GM12873 (cell line): ENCODE data around the gene RAB28.

Experiments used
- CTCF ChIP-seq: IDR thresholded peaks from 2 replicates; pipeline ENCODE4 v1.5.1; 2012; ENCODE audit warnings: low read depth, mild to moderate bottlenecking, moderate library complexity, low read length, control low read depth; ENCODE audit not compliant: insufficient read depth; ENCODE audit errors: missing control alignments

RAB28 gene

DNA sequence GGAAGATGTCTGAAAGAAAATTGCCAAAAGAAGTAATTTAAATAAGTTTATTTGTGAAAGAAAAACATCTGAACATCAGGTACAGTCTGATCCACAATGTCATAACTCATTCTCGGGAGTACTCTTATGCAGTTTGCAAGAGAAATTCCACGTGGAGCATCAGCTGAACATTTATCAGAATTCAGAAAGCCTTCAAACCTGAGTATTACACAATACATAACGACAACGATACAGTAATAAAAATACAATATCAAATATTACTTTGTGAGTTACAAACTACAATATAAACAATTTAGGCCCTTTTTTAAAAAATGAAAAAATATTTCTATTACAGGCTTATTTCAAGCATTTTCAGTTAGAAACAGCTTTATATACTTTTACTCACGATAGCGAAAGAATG is 116.4 kb downstream of the RAB28 start:
- no peak for TF ChIP-seq CTCF

DNA sequence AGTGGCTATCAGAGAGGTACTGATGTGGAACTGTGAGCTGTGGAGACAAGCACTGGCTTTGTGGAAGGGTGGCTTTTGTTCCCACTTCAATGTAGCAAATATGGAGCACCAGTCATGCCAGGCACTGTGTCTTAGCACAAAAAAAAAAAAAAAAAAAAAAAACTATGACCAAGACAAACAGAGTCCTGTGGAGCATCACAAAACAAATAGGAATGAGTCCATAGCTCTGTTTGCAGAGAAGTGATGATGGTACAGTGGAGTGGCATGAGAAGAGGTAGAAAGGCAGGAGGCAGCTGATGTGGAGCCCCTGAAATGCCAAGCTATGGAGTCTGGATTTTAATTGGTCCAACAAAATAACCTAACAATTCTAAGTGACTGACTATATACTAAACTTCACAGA is 116.9 kb downstream of the RAB28 start:
- TF ChIP-seq CTCF, result no peak

DNA sequence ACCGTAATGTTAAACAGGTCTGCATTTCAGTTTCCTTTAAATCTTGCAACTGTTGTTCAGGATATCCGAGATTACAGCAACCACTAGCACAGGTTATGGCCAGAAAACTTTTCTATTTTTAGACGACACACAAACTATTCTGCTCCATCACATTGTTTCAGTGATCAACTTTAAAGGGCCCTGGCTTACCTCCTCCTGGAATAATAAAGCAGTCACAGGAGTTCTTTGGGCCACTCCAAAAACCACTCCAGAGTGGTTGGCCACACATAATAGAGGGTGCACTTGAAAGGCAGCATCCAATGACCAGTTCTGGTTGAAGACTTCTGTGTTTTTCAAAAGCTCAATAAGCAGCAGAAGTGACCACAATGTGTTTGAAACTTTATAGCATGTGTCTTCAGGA is 118.9 kb downstream of the RAB28 start:
- no peak for TF ChIP-seq CTCF

DNA sequence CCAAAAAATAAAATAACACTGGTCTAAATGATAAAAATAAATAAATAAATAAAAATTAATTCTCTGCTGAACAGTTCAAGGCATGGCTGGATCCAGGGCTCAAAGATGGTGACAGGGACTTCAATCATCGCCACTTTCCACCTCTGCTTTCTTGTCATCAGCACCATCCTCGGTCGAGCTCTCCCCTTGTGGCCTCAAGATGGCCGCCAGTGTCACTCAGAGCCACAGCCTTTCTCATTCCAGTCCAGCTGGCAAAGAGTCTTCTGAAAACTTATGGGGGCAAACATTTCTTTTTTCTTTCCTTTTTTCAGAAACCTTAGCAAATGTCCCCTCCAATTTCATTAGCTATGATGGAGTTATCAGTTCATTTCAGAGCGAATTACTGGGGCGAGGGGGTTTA is 119.5 kb downstream of the RAB28 start:
- no peak for TF ChIP-seq CTCF

DNA sequence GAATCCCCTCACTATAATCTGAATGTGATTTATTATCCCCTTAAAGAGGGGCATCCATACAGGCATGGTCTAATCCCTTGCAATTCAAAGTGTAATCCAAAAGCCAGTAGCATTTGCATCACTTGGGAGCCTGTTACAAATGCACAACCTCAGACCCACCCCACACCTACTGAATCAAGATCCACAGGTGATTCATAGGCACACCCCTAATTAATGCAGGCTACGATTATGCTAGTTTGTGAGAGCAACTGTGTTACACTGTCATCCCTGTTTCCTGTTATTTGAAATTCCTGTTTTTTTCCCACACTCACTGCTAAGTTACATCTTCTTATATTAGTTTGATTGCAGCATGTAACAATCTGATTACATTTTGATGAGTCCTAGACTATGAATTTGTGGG is 120.0 kb downstream of the RAB28 start:
- TF ChIP-seq CTCF, result no peak

DNA sequence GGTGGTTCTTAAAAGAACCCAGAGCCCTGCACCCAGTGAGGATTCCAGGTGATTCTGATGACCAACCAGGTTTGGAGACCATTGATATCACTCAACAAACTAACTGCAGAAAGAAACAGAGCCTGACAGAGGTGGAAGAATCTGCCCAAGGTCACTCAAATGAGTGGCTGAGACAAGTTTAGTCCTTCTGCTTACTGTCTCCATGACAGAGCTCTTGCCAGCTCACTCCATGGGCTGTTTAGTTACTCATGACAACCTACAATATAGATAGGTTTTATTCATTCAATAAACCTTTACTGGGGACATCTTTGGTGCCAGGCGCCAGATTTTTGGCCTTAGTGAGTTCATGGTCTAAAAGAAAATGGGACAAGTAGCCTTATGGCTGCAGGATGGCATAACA is 124.3 kb downstream of the RAB28 start:
- TF ChIP-seq CTCF, result no peak

GRCh38 chr4:13355111-13355880 is 128.8 kb downstream of the RAB28 start:
- TF ChIP-seq CTCF, result no peak
